ENCODE results near the gene DERA.
A peak's percentile ranks its signal among the peaks of the same experiment; 100 is the strongest.
"Not testable (repeated sequence)": the region's sequence is repeated elsewhere in the genome, so short reads cannot be mapped to it uniquely, and the experiment has no call there.

Gene DERA

DNA sequence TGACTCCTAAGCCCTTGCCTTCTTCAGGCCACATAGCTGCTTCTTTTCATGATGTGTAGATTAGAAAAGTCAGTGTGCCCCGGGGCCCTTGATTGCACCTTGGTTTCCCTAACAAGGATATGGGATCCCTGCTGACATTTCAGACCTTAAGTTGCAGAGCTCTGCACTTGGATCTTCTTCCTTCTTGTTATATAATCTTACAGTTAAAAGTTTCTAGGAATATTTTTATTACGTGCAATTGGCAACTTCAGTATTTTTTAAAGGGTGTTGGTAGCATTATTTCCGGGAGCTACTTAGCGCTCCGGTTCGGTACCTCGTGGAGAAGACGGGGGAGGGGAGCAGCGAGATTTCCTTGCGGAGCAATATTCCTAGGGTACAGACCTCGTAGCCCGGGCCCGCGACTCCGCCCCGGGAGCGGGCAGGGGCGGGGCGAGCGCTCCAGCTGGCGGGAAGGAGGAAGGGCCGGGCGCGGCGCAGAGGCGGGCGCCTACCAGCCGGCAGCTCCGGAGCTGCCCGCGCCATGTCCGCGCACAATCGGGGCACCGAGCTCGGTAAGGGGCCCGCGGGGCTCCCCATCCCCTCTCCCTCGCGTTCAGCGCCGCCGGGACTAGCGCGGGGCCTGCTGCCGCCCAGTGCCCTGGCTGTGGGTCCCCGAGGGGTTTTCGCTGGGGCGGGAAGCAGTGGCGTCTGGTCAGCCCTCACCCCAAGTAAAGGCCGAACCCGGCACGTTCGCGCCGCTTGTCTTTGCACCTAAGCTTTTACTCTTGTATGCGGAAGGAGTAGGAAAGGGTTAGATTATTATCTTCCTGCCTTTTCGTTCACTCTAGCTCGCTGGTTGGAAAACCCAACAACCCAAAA is at the start of gene DERA:
TSS of gene DERA (plus strand) at position 469 of the 858 bp plus-strand sequence. CDS start at position 521, 52 bp downstream.
- peak; percentile 70 for DNase-seq

DNA sequence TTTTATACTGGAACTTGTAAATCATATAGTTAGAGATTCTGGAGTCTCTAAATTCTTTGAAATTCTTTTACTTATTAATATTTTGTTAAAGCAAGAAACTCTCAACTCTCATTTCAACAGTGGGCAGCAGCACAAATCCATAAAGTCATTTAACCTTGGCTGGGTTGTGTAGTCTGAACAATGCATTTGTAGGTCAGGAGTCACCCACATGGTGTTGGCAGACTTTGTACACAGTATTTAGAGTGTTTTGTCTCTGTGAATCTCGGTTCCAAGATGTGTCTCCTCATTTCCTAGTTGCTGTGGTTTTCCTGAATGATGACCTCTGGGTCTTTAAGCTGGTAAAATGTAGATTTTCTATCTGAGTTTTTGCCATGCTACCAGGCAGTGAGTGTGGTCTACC is 49.7 kb upstream of the DERA start:
- no peak for DNase-seq

DNA sequence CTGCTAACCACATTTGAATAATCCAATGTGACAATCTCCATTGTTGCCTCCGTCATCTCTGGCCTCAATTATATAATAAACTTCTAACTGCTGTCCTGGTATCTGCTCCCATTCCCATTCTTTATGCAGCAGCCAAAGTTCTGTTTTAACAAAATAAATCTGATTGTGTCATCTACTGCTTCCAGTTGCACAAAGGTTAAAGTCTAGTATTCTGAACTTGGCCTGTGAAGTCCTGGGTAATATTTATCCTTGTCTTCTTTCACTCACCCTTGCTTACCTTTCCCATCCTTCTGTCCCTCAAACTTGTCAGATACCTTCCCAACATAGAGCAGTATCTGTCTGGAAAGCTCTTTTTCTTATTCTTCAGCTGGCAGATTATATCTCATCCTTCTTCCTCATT is 48.3 kb upstream of the DERA start:
- no peak for DNase-seq

DNA sequence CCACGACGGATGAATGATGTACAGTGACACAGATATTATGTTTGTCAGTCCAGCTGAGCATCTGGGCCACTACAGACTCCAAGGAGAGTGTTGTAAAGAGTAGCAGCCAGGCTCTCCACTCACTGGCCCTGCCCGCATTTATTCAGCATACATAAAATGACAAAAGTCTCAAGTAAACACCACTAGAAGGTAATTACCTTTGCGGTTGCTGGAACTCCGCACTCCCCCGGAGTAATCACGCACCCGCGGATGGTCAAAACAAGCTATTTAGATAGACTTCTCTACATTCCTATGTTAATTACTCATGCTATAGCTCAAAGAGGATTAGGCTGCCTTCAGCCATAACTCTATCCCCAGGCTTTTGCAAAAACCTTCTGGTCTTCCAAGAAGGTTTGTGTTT is 47.8 kb upstream of the DERA start:
- DNase-seq, result no peak

DNA sequence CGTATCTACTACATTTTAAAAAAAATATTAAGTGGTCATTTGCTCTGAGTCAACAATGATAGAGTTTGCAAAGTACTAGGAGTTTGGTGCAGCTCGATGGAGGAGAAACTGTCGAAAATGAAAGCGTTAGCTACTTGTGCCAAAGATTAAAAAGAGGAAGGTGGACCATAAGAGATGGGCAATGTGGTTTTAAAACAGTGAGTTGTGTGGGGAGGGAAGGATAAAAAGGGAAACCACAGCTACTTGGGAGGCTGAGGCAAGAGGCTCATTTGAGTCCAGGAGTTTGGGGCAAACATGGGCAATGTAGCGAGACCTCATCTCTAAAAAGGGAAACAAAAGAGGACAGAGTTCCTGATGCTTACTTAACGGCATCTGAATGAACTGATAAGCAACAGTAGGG is 47.1 kb upstream of the DERA start:
- no peak for DNase-seq

DNA sequence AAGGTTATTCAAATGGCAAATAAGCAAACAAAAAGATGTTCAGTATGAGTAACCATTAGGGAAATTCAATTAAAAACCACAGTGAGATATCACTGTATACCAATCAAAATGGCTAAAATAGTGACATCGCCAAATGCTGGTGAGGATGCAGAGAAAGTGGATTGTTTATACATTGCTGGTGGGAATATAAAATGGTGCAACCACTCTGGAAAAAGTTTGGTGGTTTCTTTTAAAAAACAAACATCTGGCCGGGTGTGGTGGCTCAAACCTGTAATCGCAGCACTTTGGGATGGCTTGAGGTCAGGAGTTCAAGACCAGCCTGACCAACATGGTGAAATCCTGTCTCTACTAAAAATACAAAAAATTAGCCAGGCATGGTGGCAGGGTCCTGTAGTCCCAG is 42.9 kb upstream of the DERA start:
- DNase-seq, result no peak

DNA sequence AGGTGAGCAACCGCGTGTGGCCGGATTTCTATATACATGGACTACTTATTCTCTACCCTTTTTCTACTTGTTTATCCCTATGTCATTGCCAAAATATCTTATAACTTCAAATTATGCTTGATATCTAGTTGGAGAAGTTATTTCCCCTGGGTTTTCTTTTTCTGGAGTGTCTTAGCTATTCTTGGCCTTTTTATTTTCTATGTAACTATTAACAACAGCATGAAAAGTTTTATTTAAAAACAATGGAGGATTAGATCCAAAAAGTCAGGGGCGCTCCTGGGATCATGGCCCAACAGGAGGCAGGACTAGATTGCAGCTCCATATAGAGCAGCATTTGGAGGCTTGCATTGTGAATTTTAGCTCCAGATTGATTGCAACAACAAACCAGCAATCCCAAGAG is 37.6 kb upstream of the DERA start:
- DNase-seq, result no peak

DNA sequence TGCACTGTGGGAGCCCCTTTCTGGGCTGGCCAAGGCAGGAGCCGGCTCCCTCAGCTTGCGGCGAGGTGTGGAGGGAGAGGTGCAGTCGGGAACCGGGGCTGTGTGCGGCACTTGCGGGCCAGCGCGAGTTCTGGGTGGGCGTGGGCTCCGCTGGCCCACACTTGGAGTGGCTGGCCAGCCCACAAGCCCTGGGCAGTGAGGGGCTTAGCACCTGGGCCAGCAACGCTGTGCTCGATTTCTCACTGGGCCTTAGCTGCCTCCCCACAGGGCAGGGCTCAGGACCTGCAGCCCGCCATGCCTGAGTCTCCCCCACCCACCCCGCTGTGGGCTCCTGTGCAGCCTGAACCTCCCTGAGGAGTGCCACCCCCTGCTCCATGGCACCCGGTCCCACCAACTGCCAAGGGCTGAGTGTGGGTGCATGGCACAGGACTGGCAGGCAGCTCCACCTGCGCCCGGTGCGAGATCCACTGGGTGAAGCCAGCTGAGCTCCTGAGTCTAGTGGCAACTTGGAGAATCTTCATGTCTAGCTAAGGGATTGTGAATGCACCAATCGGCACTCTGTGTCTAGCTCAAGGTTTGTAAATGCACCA is 36.5 kb upstream of the DERA start:
- not testable (repeated sequence) for DNase-seq

DNA sequence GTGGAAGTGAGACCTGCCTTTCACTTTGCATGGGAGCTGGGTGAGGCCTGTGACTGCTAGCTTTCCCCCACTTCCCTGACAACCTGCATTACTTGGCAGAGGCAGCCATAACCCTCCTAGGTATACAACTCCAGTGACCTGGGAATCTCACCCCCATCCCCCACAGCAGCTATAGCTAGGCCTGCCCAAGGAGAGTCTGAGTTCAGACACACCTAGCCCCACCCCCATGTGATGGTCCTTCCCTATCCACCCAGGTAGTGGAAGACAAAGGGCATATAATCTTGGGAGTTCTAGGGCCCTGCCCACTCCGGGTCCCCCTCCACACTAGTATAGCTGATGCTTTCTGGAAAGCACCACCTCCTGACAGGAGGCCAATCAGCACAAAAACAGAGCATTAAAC is 35.3 kb upstream of the DERA start:
- DNase-seq, result no peak

DNA sequence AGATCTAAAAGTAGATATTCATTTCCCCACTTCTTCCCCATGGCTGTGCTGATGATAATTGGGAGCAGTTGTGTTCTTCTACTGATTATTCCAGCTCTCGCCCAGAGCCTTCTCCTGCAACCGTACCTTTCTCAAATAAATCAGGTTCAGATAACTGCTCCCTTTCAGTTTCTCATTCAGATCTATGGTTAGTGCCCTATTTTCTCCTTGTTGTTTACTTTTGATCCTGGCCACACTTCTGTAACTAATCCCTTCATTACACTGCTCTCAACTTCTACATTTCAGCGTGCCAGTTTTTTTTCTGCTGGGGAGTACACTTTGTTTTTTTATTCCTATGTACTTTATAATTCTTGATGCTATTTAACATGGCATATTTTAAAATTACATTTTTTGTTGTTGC is 31.7 kb upstream of the DERA start:
- no peak for DNase-seq

DNA sequence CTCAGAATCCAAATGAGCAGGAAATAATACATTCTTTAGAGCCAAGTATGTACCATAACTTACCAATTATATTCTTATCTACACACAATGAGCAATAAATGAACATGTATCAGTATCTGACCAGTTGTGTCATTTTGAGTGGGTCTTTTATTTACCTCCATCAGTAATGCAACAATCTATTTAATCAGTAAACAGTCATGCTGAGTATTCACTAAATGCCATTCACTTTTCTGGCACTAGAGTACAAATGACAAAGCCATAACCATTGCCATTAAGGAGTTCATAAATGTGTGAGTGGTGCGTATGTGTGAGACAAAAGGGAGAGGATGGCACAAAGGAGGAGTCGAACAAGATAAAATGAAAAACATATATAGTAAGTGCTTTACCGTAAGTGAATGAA is 30.4 kb upstream of the DERA start:
- no peak for DNase-seq

DNA sequence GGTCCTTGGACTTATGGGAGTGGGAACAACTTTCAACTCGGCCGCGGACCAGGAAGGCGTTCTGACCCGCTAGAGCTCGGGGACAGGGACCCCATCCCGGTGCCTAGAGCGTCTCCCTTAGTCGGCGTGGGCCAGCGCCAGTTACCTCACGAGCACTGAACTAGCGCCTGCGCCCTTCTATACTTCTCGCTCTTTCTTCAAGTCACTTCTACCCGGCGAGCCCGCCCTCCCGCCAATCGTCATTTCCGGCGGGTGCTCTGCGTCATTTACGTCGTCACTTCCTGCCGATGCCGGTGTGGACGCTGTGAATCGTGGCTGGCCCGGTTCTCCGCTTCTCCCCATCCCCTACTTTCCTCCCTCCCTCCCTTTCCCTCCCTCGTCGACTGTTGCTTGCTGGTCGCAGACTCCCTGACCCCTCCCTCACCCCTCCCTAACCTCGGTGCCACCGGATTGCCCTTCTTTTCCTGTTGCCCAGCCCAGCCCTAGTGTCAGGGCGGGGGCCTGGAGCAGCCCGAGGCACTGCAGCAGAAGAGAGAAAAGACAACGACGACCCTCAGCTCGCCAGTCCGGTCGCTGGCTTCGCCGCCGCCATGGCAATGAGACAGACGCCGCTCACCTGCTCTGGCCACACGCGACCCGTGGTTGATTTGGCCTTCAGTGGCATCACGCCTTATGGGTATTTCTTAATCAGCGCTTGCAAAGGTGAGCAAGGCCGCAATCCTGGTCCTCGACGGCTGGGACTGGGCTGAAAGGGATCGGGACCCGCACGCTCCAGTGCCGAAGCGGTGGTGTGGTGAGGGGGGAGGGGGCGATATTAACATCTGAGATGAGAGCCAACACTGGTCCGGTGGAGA is 28.8 kb upstream of the DERA start, which contains the start of gene STRAP:
TSS of gene STRAP (plus strand) at position 270 of the 854 bp plus-strand sequence. CDS start at position 591, 321 bp downstream.
- peak; percentile 93 for DNase-seq

DNA sequence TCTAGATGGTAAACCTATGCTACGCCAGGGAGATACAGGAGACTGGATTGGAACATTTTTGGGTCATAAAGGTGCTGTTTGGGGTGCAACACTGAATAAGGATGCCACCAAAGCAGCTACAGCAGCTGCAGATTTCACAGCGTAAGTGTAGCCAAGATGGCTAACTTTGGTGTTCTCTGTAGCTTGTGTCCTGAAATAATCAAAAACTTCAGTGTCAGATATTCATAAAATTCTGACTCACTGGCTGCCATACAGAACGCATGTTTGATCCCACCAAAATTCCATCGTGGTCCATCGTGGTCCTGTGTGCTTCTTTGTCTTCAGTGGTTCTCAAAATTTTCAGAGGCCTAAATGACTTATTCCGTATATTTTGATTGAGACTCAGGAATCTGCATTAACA is 27.6 kb upstream of the DERA start:
- no peak for DNase-seq

DNA sequence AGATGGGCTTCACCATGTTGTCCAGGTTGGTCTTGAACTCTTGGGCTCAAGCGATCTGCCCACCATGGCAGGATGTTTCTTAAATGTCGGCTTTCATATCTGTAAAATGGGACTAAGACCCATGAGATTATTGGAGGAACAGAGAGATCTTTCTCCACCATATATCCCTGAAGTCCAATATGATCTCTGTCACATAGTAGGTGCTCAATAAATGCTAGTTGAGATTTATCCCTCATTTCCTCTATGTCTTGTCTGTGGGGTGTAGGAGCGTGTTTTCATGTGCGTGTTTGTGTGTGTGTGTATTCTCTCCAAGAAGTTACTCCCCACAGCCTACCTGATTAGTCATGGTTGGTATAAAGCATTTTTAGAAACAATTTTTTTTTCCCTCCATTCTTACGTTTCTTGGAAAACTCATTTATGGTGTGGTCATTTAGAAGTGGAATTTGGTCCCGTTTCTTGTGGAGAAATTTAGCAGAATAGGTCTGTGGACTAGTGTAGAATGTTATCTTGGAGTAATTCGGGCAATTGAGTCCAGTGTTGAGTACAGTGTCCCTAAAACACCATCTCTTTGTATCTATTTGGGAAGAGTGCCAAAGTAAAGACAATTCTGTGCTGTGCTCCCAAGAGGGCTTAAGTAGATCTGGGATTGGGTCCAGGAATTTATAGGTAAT is 24.6 kb upstream of the DERA start:
- DNase-seq, result no peak

DNA sequence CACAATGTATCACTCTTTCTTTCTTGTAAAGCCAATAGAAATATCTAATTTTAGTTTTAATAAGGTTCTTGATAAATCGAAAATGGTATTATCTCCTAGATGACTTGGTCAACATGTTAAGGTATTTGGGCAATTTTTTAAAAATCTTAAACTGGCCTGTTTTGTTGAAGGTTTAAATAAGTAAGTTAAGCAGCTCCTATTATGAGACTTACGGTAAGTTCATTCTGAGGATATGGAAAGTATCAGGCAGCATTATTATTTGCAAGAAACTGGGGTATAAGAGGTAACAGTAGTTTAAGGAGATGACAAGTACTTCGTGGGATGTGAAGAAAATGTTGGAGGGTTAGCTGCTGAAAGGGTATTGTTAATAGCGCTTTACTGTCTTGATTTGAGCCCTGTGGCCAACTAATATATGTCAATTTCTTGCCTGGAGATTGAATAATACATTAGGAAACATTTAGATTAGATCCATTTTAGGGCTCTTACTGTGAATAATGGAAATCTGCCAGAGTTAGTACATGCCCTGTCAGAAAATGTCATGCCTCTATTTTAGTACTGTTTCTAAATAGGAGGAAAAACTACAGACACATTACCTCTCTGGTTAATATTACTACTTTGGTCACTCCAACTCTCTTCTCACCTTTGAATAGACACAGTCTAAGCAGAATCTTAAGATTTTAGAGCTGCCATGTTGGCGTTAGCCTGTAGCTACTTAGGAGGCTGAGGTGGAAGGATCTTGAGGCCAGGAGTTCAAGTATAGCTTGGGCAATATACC is 23.9 kb upstream of the DERA start:
- DNase-seq, result no peak

DNA sequence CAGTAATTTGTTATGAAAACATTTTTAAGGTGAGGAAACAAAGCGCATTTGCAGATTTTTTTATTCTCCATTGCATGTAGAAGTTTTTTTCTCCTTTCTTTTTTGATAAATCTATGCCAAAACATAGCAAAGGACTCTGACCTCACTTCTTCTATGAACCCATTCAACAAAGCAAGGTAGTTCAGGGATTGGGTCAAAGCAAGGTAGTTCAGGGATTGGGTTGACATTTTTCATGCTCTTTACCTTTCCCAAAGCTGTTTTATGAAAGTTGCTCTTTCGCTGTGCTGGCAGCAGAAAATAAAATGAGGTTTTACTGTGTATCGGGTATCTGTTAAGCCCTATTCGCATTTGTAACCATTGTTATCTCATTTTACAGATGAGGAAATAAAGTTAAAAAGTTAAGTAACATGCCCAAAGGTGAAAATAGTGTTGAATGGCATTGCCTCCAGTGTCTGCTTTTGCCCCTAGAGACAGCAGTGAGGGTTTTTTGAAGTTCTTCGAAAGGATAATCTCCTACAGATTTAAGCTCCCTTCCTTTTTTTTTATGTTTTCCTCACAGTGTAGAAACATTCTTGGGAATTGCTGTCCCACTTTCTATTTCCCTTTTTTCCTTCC is 18.4 kb upstream of the DERA start:
- no peak for DNase-seq

DNA sequence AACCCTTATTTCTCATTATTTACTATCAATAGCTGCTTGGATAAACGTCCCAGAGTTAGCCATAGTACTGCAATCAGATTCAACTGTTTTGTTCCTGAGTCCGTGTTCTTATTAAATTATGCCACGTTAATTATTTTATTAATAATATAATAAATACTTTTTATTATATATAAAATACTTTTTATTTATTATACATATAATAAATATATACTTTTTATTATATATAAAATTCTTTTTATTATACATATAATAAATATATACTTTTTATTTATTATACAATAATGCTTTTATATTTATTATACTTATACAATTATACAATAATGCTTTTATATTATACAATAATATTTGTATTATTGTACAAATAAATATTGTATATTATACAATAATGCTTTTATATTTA is 17.9 kb upstream of the DERA start:
- DNase-seq, result no peak

DNA sequence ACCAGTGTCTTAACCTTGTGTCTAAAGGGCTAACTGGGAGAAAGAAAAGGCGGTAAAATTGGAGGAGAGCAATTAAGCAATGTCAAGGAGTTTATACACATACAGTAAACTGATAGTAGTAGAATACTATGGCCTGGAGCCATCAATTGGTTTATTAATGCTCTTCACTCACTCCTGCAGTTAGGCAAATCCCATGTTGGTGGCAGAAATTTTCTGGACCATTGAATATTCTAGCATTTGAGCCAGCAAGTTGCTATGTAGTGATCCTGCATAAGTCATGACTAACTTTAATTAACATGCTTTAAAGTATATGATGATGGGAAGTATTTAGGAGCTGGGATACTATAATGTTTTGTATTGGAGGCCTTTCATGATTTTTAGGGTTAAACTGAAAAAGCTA is 14.3 kb upstream of the DERA start:
- DNase-seq, result no peak

DNA sequence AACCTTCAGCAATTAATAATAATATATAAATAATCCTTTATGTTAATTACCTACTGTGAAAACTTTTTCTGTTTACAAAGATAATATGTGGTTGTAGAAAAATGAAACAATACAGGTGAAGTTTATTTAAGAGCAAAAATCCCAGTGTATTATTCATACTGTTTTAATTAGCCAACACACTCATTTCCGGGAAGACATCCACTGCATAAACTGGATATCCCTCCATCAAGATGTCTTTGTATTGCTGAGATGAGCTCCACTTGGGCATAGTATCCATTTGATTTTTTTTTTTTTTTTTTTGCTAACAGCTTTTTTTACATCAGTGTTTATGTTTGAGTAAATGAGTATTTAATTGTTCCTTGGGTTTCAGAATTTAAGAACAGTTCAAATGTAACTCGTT is 13.7 kb upstream of the DERA start:
- DNase-seq, result no peak

DNA sequence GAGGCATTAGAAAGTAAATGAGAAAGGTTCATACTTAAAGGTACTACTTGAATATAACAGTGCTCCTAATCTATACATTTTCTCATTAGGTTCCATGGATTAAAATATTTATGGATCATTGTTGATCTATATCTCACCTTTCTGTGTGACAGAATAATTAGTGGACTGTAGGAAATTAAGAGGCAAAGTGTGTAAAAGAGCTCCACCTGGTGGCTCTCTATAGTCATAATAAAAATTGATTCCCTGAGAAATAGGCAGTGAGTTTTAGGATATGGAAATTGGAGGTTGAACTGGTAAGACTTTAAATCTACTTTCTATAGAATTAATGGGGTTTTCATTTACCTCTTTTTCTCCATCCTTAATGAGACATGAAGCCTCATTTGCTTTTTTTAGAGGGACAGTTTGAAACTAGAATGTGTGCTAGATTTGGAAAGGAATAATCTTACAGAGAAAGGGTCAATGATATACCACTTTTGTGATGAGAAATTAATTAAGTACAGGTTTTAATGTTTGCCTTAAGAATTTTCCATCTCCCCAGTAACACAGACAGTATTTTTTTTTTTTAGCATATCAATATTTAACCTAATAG is 11.8 kb upstream of the DERA start:
- DNase-seq, result peak; percentile 4

DNA sequence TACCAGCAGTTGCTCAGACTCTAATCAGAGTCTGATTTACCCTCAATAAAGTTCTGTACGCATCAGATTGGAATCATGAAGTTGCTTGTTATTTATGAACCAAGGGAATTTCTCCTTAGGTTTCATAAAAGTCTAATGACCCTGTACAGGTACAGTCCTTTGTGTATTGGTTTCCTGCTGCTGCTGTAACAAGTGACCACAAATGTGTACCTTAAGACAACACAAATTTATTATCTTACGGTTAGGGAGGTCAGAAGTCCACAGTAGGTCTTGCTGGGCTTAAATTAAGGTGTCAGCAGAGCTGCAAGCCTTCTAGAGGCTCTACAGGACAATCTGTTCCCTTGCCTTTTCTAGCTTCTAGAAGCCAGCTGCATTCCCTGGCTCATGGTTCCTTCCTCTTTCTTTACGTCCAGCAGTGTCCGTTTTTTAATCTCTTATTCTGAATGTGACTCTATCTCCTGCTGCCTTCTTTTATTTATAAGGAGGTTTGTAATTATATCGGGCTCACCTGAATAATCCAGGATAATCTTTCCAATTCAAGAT is 6.7 kb upstream of the DERA start:
- no peak for DNase-seq

Data from NCI-H446 treated with DMSO at 0.1 percent for 48 hours (cell line).